Tibial nerve (tissue), 3 donors: ENCODE measurements around the gene BTBD2.

Source experiments
- POLR2A ChIP-seq, 2 donors: fragments of 450-650 bp; IDR thresholded peaks; one replicate each; pipeline ENCODE4 v1.6.1; 2017; ENCODE audit warnings: antibody characterized with exemption in 2 of 2, mild to moderate bottlenecking in 2 of 2, moderate library complexity in 2 of 2
- TF ChIP-seq, protein P1 (sequence below), 5 experiments: fragments of 200-600 bp in 3 of 5; fragments of 450-650 bp in 2 of 5; sonication (generic) in 3 of 5; IDR thresholded peaks; one replicate each; pipeline ENCODE4 v1.5.1; 2016 to 2019; ENCODE audit warnings: antibody characterized with exemption in 5 of 5, mild to moderate bottlenecking in 3 of 5, moderate library complexity in 2 of 5

DNA sequence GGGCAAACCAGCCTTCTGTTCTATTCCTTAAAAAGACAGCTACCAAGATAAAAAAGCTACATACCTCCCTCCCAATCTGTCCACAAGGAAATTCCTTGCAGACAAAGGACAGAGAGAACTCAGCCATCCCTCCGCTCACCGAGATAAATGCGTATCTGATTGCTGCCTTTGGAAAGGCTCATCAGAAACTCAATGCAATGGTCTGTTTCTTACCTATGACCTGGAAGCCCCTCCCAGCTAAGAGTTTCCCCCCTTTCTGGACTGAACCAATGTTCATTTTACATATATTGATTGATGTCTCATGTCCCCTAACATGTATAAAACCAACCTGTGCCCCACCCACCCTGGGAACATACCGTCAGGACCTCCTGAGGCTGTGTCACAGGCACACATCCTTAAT is 11.6 kb downstream of the BTBD2 start:
- TF ChIP-seq, protein P1, sequence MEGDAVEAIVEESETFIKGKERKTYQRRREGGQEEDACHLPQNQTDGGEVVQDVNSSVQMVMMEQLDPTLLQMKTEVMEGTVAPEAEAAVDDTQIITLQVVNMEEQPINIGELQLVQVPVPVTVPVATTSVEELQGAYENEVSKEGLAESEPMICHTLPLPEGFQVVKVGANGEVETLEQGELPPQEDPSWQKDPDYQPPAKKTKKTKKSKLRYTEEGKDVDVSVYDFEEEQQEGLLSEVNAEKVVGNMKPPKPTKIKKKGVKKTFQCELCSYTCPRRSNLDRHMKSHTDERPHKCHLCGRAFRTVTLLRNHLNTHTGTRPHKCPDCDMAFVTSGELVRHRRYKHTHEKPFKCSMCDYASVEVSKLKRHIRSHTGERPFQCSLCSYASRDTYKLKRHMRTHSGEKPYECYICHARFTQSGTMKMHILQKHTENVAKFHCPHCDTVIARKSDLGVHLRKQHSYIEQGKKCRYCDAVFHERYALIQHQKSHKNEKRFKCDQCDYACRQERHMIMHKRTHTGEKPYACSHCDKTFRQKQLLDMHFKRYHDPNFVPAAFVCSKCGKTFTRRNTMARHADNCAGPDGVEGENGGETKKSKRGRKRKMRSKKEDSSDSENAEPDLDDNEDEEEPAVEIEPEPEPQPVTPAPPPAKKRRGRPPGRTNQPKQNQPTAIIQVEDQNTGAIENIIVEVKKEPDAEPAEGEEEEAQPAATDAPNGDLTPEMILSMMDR (IDR thresholded peaks at IDR 0.05) = no peak
- TF ChIP-seq POLR2A (IDR thresholded peaks at IDR 0.05) = no peak
